22Rv1 (cell line): ENCODE results near the gene PATJ.

Experiments used
- ZFX ChIP-seq: fragments of 450-650 bp; IDR thresholded peaks from 2 replicates; pipeline ENCODE4 v1.6.1; 2017; ENCODE audit warnings: antibody characterized with exemption, borderline replicate concordance
- TF ChIP-seq, protein P1 (sequence below): fragments of 450-650 bp; IDR thresholded peaks from 2 replicates; pipeline ENCODE4 v1.5.1; 2017; ENCODE audit warnings: mild to moderate bottlenecking

DNA sequence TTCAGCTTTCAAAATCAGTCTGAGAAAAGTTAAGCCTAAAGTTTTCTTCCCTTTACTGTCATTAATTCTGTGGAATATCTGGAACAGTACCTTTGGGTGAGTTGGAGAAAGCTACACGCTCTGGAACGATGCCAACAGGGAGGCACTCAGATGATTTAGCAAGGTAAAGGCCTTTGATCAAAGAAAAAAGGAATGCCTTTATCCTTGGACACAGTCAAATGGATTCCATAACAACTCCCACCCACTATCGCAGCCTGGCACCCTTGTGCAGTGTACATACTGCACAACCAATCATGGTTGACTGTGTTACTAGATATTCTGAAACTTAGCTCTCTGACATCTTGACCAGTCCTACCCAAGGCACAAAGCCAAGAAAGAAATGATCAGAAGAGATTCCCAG is 218.7 kb downstream of the PATJ start:
- TF ChIP-seq, protein P1, sequence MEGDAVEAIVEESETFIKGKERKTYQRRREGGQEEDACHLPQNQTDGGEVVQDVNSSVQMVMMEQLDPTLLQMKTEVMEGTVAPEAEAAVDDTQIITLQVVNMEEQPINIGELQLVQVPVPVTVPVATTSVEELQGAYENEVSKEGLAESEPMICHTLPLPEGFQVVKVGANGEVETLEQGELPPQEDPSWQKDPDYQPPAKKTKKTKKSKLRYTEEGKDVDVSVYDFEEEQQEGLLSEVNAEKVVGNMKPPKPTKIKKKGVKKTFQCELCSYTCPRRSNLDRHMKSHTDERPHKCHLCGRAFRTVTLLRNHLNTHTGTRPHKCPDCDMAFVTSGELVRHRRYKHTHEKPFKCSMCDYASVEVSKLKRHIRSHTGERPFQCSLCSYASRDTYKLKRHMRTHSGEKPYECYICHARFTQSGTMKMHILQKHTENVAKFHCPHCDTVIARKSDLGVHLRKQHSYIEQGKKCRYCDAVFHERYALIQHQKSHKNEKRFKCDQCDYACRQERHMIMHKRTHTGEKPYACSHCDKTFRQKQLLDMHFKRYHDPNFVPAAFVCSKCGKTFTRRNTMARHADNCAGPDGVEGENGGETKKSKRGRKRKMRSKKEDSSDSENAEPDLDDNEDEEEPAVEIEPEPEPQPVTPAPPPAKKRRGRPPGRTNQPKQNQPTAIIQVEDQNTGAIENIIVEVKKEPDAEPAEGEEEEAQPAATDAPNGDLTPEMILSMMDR = no peak
- no peak for TF ChIP-seq ZFX
